Gastrocnemius medialis (tissue), 4 donors: ENCODE results near the gene FTCD. TPM values are rescaled to one million over a fixed set of nuclear protein-coding genes. Genes with fewer than 3 reads are reported as not detected.

Experiments
- ATAC-seq, 2 donors: fragments of 150-250 bp; one replicate each; pipeline ENCODE4 v1.9.1; 2016
- DNase-seq, 2 donors: peaks; one replicate each; pipeline ENCODE4 v3.0.0-alpha.2; 2019
- H3K27ac ChIP-seq, 4 donors: fragments of 200-600 bp; sonication (generic); 1 replicate in 1 of 4; 2 replicates in 3 of 4; pipeline ENCODE4 v1.5.1; 2016 to 2018; ENCODE audit warnings: mild to moderate bottlenecking in 2 of 4, moderate library complexity in 1 of 4
- H3K27me3 ChIP-seq, 3 donors: fragments of 200-600 bp; sonication (generic) in 2 of 3; 1 replicate in 1 of 3; 2 replicates in 2 of 3; pipeline versions ENCODE4 v1.5.1 to v1.6.0; 2016 to 2019; ENCODE audit warnings: mild to moderate bottlenecking in 1 of 3, moderate library complexity in 1 of 3
- H3K36me3 ChIP-seq, 2 donors: fragments of 200-600 bp; sonication (generic) in 1 of 2; one replicate each; pipeline ENCODE4 v1.5.1; 2017 to 2018
- H3K4me1 ChIP-seq, 2 donors: fragments of 200-600 bp; sonication (generic) in 1 of 2; one replicate each; pipeline ENCODE4 v1.5.1; 2016 to 2017; ENCODE audit warnings: mild to moderate bottlenecking in 2 of 2
- H3K4me3 ChIP-seq, 4 donors: fragments of 200-600 bp; sonication (generic) in 3 of 4; 1 replicate in 1 of 4; 2 replicates in 3 of 4; pipeline ENCODE4 v1.5.1; 2016 to 2019; ENCODE audit warnings: mild to moderate bottlenecking in 2 of 4
- H3K9me3 ChIP-seq, 3 donors: fragments of 200-600 bp; sonication (generic) in 2 of 3; 1 replicate in 1 of 3; 2 replicates in 2 of 3; pipeline ENCODE4 v1.5.1; 2016 to 2019
- CTCF ChIP-seq, 5 experiments: fragments of 450-650 bp in 3 of 5; fragments of 200-600 bp in 2 of 5; sonication (generic) in 2 of 5; IDR thresholded peaks in 4 of 5; conservative IDR thresholded peaks in 1 of 5; 1 replicate in 4 of 5; 2 replicates in 1 of 5; pipeline ENCODE4 v1.5.1; 2016 to 2019; ENCODE audit warnings: antibody characterized with exemption in 5 of 5, mild to moderate bottlenecking in 3 of 5, moderate library complexity in 3 of 5
- POLR2A ChIP-seq, 2 donors: fragments of 450-650 bp; IDR thresholded peaks; one replicate each; pipeline ENCODE4 v1.6.1; 2017; ENCODE audit warnings: antibody characterized with exemption in 2 of 2, mild to moderate bottlenecking in 2 of 2, moderate library complexity in 2 of 2
- in situ Hi-C, 4 donors: fragments of 200-750 bp; cut with MboI; loops; one replicate each; pipeline versions ENCODE4 v1.15.0 to v1.8.0; 2017; ENCODE audit warnings: low sequenced_read_pairs in 4 of 4
- intact Hi-C: fragments of 100-400 bp; cut with DNase I; formaldehyde crosslinking; loops from one replicate; pipeline ENCODE4 v1.15.1; 2023; ENCODE audit warnings: low total_unique reads
- total RNA-seq, 4 donors: library from RNA; depleted of rRNA; stranded (reverse); fragments of >200 nt; gene quantifications; one replicate each; pipeline versions ENCODE4 v1.1.0 to v1.2.3, GENCODE V29; 2016

The FTCD gene
- total RNA-seq, 4 donors from 2014 or later: 0.33 to 0.95 TPM; not detected in 2

- Histone ChIP-seq H3K36me3 (peaks cover 0 to 14% of the 10 kb centered on the region in 2 donors), H3K27ac (no peak overlapping the region), H3K9me3 (no peaks in the 10 kb centered on the region), H3K4me3 (no peak overlapping the region), H3K27me3 (no peaks in the 10 kb centered on the region), H3K4me1 (no peaks in the 10 kb centered on the region)
- in situ Hi-C loops (loop anchor here in 2 of 4 donors (25.0 kb wide), 1 partner anchor 155 kb away; no protein-coding TSS in a partner anchor), intact Hi-C loops (no loop called here)
- ATAC-seq (no peak), DNase-seq (peak in 1 of 2 donors; percentile 8)
- TF ChIP-seq CTCF (IDR thresholded peaks at IDR 0.05 in 4 of 5, conservative IDR thresholded peaks at IDR 0.05 in 1 of 5): no peak
- no peak for TF ChIP-seq POLR2A (IDR thresholded peaks at IDR 0.05)
Observed at GRCh38 chr21:46116776-46117585, 38.4 kb downstream of the FTCD start.

GRCh38 chr21:46116189-46116775, 39.1 kb downstream of the FTCD start:
- Histone ChIP-seq H3K27ac (no peak overlapping the region), H3K36me3 (peaks cover 0 to 14% of the 10 kb centered on the region in 2 donors), H3K9me3 (no peaks in the 10 kb centered on the region), H3K4me1 (no peaks in the 10 kb centered on the region), H3K27me3 (no peaks in the 10 kb centered on the region), H3K4me3 (no peak overlapping the region)
- ATAC-seq (no peak), DNase-seq (peak in 1 of 2 donors; percentile 8)
- in situ Hi-C loops: loop anchor here in 2 of 4 donors (25.0 kb wide), 1 partner anchor 154 kb away; no protein-coding TSS in a partner anchor
- no peak for TF ChIP-seq POLR2A (IDR thresholded peaks at IDR 0.05)
- no peak for TF ChIP-seq CTCF (IDR thresholded peaks at IDR 0.05 in 4 of 5, conservative IDR thresholded peaks at IDR 0.05 in 1 of 5)
- intact Hi-C loops: no loop called here

- in situ Hi-C loops (loop anchor here in 2 of 4 donors (25.0 kb wide), 1 partner anchor 153 kb away; no protein-coding TSS in a partner anchor), intact Hi-C loops (no loop called here)
- no peak overlapping the region for H3K27ac ChIP-seq
- TF ChIP-seq CTCF (IDR thresholded peaks at IDR 0.05 in 4 of 5, conservative IDR thresholded peaks at IDR 0.05 in 1 of 5): no peak
- no peak for TF ChIP-seq POLR2A (IDR thresholded peaks at IDR 0.05)
- H3K4me1 ChIP-seq: no peaks in the 10 kb centered on the region
- DNase-seq (peak in 1 of 2 donors; percentile 9), ATAC-seq (no peak)
- no peak overlapping the region for H3K4me3 ChIP-seq
- no peaks in the 10 kb centered on the region for H3K9me3 ChIP-seq
- peaks cover 0 to 14% of the 10 kb centered on the region in 2 donors for H3K36me3 ChIP-seq
- no peaks in the 10 kb centered on the region for H3K27me3 ChIP-seq
Observed at GRCh38 chr21:46115441-46116188, 39.8 kb downstream of the FTCD start.

- Histone ChIP-seq H3K27ac (no peak overlapping the region), H3K4me1 (peaks cover 0 to 1% of the 10 kb centered on the region in 2 donors), H3K27me3 (no peaks in the 10 kb centered on the region), H3K9me3 (no peaks in the 10 kb centered on the region), H3K4me3 (no peak overlapping the region), H3K36me3 (peaks cover 0 to 14% of the 10 kb centered on the region in 2 donors)
- intact Hi-C loops (loop anchor here (5.0 kb wide), 1 partner anchor 143 kb away; no protein-coding TSS in a partner anchor), in situ Hi-C loops (loop anchor here in 2 of 4 donors (25.0 kb wide), 1 partner anchor 153 kb away; no protein-coding TSS in a partner anchor)
- ATAC-seq (no peak), DNase-seq (peak in 1 of 2 donors; percentile 6)
- TF ChIP-seq CTCF (IDR thresholded peaks at IDR 0.05 in 4 of 5, conservative IDR thresholded peaks at IDR 0.05 in 1 of 5) (no peak), POLR2A (IDR thresholded peaks at IDR 0.05) (no peak)
Observed at GRCh38 chr21:46114963-46115362, 40.4 kb downstream of the FTCD start.
